Heart left ventricle (tissue), 16 donors: ENCODE results near the gene ATG9B. TPM values are rescaled to one million over a fixed set of nuclear protein-coding genes. Genes with fewer than 3 reads are reported as not detected.

ENCODE experiments used
- ATAC-seq, 4 donors: fragments of 200-7000 bp; cut with Tn5 transposase; one replicate each; pipeline ENCODE4 v1.9.1; 2020 to 2022; ENCODE audit warnings: moderate library complexity in 4 of 4, mild to moderate bottlenecking in 3 of 4, moderate number of reproducible peaks in 1 of 4
- DNase-seq, 5 donors: peaks; one replicate each; pipeline ENCODE4 v3.0.0-alpha.2; 2020
- H3K27ac ChIP-seq, 12 donors: fragments of 200-600 bp; sonication (generic) in 4 of 12; one replicate each; pipeline versions ENCODE4 v1.5.0 to v1.8.0; 2016 to 2022; ENCODE audit warnings: mild to moderate bottlenecking in 2 of 12
- H3K27me3 ChIP-seq, 9 donors: fragments of 200-600 bp; sonication (generic) in 2 of 9; one replicate each; pipeline versions ENCODE4 v1.5.1 to v1.8.0; 2016 to 2022; ENCODE audit warnings: mild to moderate bottlenecking in 3 of 9
- H3K36me3 ChIP-seq, 9 donors: fragments of 200-600 bp; sonication (generic) in 2 of 9; one replicate each; pipeline versions ENCODE4 v1.5.0 to v1.8.0; 2018 to 2022; ENCODE audit warnings: mild to moderate bottlenecking in 2 of 9
- H3K4me1 ChIP-seq, 12 donors: fragments of 200-600 bp; sonication (generic) in 4 of 12; one replicate each; pipeline versions ENCODE4 v1.5.0 to v1.8.0; 2016 to 2022; ENCODE audit warnings: mild to moderate bottlenecking in 3 of 12
- H3K4me3 ChIP-seq, 12 donors: fragments of 200-600 bp; sonication (generic) in 4 of 12; one replicate each; pipeline versions ENCODE4 v1.5.0 to v1.8.0; 2017 to 2022; ENCODE audit warnings: mild to moderate bottlenecking in 9 of 12, moderate library complexity in 4 of 12
- H3K9me3 ChIP-seq, 12 donors: fragments of 200-600 bp; sonication (generic) in 4 of 12; one replicate each; pipeline versions ENCODE4 v1.5.0 to v1.8.0; 2016 to 2022; ENCODE audit warnings: mild to moderate bottlenecking in 1 of 12
- POLR2A ChIP-seq, 2 donors: fragments of 450-650 bp; IDR thresholded peaks; one replicate each; pipeline ENCODE4 v1.6.1; 2017; ENCODE audit warnings: antibody characterized with exemption in 2 of 2, mild to moderate bottlenecking in 2 of 2, moderate library complexity in 2 of 2
- WGBS, 4 donors: extraction: QIAGEN DNeasy Blood & Tissue Kit in 2 of 4; methylation state at CpG; one replicate each; pipeline versions ENCODE4 v1.1.5 to v1.1.7; 2013 to 2018; 5-methylcytosine and 5-hydroxymethylcytosine counted together
- intact Hi-C, 10 donors: fragments of 100-400 bp; cut with DNase I; formaldehyde crosslinking; loops; one replicate each; pipeline versions ENCODE4 v1.11.1 to v1.14.2; 2022
- polyA plus RNA-seq, 2 donors: library from polyadenylated mRNA; stranded (reverse); fragments of 200-250 nt; gene quantifications; one replicate each; pipeline ENCODE4 v1.2.3, GENCODE V29; 2013
- total RNA-seq, 9 donors: library from RNA; depleted of rRNA in 2 of 9; stranded (reverse); fragments of >200 nt in 2 of 9; fragmentation: NEBNext Ultra II Directional in 3 of 9; extraction: Animal tissue kit (Norgen Biotek cat#: 25700) in 3 of 9; gene quantifications; one replicate each; pipeline versions ENCODE4 v1.1.0 to v1.2.4, GENCODE V29; 2016 to 2023
- TF ChIP-seq, protein P1 (sequence below), 12 donors: fragments of 200-600 bp; sonication (generic) in 4 of 12; IDR thresholded peaks; one replicate each; pipeline versions ENCODE4 v1.5.0 to v1.8.0; 2018 to 2022; ENCODE audit warnings: antibody characterized with exemption in 12 of 12, mild to moderate bottlenecking in 5 of 12
- donor health status: ischemic (EF 13 %, LVEDD 7.1; RV severe dilation, severe dysfunction).
- donor health status: healthy with polysubstance abuse.
- donor health status: DM: no; HTN: yes; CAD: no.
- donor health status: DM: no; HTN: no; CAD: no.
- donor health status: ischemic (EF 25% LVEDD 6.9; RV normal size, moderate dysfunction).
- donor health status: ischemic (EF 25% LVEDD 5.7; RV mildly dilated, moderate dysfunction).
- donor health status: healthy.
- donor health status: DM: yes; HTN: yes; CAD: no.
- donor health status: ischemic (EF 35%, LVEDD 5.7; RV mildly dilated, moderate dysfunction).
- donor health status: nonischemic (EF 11% LVEDD 7.7; RV severe dilation, severe dysfunction).
- donor health status: DM: yes; HTN: yes; CAD: no.
- donor health status: PGD.
- donor health status: ischemic (EF 29% LVEDD 5.4; RV normal size, mild dysfunction).
- donor health status: nonischemic (EF 23%, LVEDD 6.1; RV moderate dilation, normal function).

The ATG9B gene
- total and polyA plus RNA-seq, 11 donors = 0.07 to 1.0 (median 0.32) TPM; not detected in 7

DNA sequence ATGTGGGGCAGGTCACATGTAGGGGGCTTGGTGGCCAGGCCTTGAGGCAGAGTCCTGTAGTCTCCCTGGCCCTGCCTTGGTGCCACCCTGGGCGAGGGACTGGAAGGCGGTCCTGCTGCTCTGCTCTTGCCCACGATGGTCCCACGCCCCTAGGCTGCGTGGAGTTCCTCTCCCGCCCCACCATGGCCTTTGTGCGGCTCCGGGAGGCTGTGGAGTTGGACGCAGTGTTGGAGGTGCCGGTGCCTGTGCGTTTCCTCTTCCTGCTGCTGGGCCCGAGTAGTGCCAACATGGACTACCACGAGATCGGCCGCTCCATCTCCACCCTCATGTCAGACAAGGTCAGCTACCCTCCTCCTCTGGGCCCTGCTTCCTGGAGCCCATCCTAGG is 46.3 kb upstream of the ATG9B start:
- TF ChIP-seq, protein P1, sequence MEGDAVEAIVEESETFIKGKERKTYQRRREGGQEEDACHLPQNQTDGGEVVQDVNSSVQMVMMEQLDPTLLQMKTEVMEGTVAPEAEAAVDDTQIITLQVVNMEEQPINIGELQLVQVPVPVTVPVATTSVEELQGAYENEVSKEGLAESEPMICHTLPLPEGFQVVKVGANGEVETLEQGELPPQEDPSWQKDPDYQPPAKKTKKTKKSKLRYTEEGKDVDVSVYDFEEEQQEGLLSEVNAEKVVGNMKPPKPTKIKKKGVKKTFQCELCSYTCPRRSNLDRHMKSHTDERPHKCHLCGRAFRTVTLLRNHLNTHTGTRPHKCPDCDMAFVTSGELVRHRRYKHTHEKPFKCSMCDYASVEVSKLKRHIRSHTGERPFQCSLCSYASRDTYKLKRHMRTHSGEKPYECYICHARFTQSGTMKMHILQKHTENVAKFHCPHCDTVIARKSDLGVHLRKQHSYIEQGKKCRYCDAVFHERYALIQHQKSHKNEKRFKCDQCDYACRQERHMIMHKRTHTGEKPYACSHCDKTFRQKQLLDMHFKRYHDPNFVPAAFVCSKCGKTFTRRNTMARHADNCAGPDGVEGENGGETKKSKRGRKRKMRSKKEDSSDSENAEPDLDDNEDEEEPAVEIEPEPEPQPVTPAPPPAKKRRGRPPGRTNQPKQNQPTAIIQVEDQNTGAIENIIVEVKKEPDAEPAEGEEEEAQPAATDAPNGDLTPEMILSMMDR (IDR thresholded peaks at IDR 0.05) = no peak
- TF ChIP-seq POLR2A (IDR thresholded peaks at IDR 0.05) = no peak
- ATAC-seq = no peak
- no peaks in the 10 kb centered on the region for H3K4me1 ChIP-seq

DNA sequence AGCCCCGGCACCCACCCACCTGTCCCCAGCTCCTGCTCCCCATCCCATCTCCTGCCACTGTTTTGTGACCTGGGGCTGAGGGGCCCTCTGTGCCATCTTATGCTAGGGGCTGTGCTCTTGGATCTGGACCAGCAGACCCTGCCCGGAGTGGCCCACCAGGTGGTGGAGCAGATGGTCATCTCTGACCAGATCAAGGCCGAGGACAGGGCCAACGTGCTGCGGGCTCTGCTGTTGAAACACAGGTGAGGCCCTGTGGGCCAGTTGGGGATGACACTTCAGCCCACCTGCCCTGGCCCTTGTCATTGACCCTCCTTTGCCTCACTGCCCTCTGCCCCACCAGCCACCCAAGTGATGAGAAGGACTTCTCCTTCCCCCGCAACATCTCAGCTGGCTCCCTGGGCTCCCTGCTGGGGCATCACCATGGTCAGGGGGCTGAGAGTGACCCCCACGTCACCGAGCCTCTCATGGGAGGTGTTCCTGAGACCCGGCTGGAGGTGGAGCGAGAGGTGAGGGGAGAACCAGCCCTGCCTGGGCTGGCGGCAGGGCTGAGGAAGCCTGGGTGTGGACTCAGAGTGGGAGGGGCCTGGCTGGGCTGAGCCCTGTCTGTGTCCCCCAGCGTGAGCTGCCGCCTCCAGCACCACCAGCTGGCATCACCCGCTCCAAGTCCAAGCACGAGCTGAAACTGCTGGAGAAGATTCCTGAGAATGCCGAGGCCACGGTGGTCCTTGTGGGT is 45.7 kb upstream of the ATG9B start:
- Histone ChIP-seq H3K27ac (no peak overlapping the region), H3K36me3 (peaks cover 0 to 100% (median 98%) of the 10 kb centered on the region in 9 donors), H3K4me1 (peaks cover 0 to 3% (median 0%) of the 10 kb centered on the region in 12 donors), H3K9me3 (no peaks in the 10 kb centered on the region), H3K27me3 (no peaks in the 10 kb centered on the region), H3K4me3 (no peak overlapping the region)
- 89 to 93% (median 92%) methylated on average over 8 to 17 of the region's 17 CpGs for WGBS, 4 donors
- TF ChIP-seq, protein P1 (IDR thresholded peaks at IDR 0.05) = no peak
- no peak for TF ChIP-seq POLR2A (IDR thresholded peaks at IDR 0.05)
- intact Hi-C loops = loop anchor here in 1 of 10 donors (10.0 kb wide), 1 partner anchor 45 kb away; no protein-coding TSS in a partner anchor
- DNase-seq (no peak), ATAC-seq (no peak)

More for the DNA sequence above, 46.3 kb upstream of the ATG9B start:
- 91 to 97% (median 92%) methylated on average over 14 to 15 of the region's 15 CpGs for WGBS, 4 donors
- H3K4me3 ChIP-seq = no peak overlapping the region
- no peak overlapping the region for H3K27ac ChIP-seq
- intact Hi-C loops = no loop called here
- DNase-seq = no peak
- H3K27me3 ChIP-seq = no peaks in the 10 kb centered on the region
- H3K36me3 ChIP-seq = peaks cover 0 to 100% (median 98%) of the 10 kb centered on the region in 9 donors
- H3K9me3 ChIP-seq = no peaks in the 10 kb centered on the region

DNA sequence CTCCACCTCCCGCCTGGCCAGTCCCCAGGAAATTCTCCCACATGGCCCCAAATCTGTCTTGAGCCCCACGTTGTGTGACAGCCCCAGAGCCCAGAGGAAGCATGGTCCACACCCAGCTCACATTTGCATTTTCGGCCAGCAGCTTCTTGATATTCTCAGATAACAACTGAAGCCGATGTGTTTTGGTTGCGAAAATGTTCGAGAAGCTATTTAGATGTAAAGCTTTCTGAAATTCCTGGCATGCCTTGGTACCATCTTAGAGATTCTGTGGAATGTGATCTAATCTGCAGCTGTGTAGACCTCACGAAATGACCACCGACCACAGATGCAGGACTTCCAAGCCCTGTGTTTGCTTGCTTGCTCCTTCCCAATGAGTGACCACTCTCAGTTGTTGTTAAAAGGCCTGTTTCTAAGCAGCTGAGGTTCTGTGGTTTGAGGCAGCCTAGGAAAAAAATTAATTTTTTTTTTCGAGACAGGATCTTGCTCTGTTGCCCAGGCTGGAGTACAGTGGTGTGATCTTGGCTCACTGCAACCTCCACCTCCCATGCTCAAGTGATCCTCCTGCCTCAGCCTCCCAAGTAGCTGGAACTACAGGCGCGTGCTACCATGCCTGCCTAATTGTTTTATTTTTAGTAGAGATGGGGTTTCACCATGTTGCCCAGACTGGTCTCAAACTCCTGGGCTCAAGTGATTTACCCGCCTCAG is 43.9 kb upstream of the ATG9B start:
- WGBS, 4 donors = 78 to 85% (median 82%) methylated on average over 12 of the region's 12 CpGs
- intact Hi-C loops = loop anchor here in 1 of 10 donors (10.0 kb wide), 1 partner anchor 47 kb away; no protein-coding TSS in a partner anchor

More for the DNA sequence above, 43.9 kb upstream of the ATG9B start:
- Histone ChIP-seq H3K27ac (no peak overlapping the region), H3K27me3 (no peaks in the 10 kb centered on the region), H3K36me3 (peaks cover 0 to 97% (median 90%) of the 10 kb centered on the region in 9 donors), H3K9me3 (no peaks in the 10 kb centered on the region), H3K4me3 (no peak overlapping the region), H3K4me1 (peaks cover 0 to 6% (median 3%) of the 10 kb centered on the region in 12 donors)
- TF ChIP-seq, protein P1 (IDR thresholded peaks at IDR 0.05) = no peak
- TF ChIP-seq POLR2A (IDR thresholded peaks at IDR 0.05) = no peak
- ATAC-seq (no peak), DNase-seq (no peak)
